ENCODE results near the gene GLIPR1.

GRCh38 chr12:75529316-75529715 is 48.8 kb downstream of the GLIPR1 start:
- no peak for TF ChIP-seq POLR2A (IDR thresholded peaks at IDR 0.05)
- TF ChIP-seq, protein P1, sequence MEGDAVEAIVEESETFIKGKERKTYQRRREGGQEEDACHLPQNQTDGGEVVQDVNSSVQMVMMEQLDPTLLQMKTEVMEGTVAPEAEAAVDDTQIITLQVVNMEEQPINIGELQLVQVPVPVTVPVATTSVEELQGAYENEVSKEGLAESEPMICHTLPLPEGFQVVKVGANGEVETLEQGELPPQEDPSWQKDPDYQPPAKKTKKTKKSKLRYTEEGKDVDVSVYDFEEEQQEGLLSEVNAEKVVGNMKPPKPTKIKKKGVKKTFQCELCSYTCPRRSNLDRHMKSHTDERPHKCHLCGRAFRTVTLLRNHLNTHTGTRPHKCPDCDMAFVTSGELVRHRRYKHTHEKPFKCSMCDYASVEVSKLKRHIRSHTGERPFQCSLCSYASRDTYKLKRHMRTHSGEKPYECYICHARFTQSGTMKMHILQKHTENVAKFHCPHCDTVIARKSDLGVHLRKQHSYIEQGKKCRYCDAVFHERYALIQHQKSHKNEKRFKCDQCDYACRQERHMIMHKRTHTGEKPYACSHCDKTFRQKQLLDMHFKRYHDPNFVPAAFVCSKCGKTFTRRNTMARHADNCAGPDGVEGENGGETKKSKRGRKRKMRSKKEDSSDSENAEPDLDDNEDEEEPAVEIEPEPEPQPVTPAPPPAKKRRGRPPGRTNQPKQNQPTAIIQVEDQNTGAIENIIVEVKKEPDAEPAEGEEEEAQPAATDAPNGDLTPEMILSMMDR (IDR thresholded peaks at IDR 0.05), result no peak
